NCI-H69 (cell line): Measurements from ENCODE around the gene CCDC47.

ENCODE experiments used
- DNase-seq: peaks from one replicate; lab custom pipeline; 2025; lab: John Stamatoyannopoulos, UW

CCDC47 gene

DNA sequence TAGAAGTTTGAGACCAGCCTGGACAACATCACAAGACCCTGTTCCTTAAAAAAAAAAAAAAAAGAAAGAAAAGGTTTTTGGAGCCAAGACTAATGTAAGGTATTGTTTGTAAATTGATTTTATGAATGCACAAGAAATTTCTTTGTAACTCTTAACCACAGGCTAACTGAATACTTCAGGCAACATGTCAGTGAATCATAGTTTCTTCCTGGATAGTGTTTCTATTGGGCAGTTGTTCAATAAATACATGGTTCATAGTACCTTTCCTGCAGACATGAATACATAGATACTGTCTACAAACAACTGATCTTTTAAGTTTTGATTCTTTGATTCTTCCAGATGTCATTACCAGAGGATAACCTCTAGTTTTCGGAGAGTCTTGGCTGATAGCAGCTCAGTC is 12.2 kb upstream of the CCDC47 start:
- DNase-seq: no peak

DNA sequence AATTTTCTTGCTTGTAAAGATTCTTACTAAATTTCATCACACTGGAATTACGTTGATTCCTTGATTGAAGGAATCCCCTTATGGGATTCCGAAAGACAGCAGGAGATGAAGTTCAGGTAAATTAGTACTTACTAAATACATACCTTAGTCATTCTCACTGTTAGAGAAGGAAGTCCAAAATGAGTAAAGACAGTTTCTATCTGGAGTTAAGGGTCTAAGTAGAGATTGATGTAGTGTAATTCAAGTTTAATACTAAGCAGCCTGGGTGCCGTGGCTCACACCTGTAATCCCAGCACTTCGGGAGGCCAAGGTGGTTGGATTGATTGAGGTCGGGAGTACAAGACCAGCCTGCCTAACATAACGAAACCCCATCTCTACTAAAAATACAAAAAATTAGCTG is 10.1 kb upstream of the CCDC47 start:
- DNase-seq: no peak

DNA sequence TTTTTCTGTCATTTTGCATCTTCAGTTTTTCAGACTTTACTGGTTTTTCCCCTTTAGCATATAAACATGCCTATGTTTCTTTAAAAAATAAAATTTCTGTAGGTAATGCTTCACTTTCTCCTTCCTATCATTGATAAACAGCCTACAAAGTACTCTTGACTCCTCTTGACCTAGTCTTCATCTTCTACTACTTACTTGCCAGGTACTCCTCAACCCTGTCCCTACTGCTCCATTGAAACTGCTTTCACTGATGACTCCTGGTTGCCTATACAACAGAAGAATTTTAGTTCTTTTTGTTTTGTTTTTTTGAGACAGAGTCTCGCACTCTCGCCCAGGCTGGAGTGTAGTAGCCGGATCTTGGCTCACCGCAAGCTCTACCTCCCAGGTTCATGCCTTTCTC is 7.5 kb upstream of the CCDC47 start:
- DNase-seq: no peak

DNA sequence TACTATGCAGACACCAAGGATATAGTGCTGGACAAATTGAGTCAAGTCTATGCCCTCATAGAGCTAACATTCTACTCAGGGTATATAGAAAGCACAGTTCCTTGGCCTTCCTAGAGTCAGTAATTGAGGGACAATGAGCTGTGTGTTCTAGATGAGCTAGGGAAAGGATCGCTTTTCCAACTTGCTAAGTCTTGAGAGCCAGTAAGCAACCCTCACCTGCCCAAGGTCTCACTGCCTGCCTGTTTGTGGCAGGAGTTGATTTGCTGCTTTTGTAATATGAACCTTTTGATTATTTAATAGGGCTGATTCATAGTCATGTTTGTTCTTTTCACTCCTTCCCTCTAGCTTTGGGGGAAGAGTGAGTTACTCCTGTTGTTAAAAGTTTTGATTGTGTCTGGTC is 7.1 kb upstream of the CCDC47 start:
- peak; percentile 30 for DNase-seq

DNA sequence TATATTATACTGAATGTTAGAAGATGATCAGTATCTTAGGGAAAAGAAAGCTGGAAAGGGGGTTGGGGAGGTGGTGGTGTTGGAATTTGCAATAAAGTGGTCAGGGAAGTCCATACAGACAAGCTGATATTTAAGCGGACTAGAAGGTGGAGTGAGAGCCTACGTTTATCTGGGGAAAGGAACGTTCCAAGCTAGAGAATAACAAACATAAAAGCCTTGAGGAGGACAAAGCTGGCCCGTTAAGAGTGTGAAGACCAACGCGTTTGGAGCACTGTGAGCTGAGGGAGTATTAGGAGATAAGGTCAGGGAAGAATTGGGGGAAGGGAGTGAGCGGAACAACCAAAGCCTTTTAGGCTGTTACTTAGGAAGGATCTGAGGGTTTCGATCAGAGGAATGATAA is 2.0 kb upstream of the CCDC47 start:
- DNase-seq: peak; percentile 18

DNA sequence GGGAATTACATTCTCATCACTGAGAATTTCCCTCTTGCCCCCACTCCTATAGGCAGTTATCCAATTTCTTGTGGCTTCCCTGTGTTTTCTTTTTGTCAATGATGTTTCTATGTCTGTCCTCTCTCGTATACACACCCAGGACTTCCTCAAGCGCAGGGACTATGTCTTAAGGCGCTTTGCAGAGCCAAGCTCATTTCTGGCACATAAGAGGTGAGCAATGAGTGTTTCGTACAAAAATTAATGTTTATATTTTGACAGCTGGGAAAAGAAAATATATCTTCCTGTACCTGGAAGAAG is 1.5 kb upstream of the CCDC47 start:
- peak; percentile 23 for DNase-seq

DNA sequence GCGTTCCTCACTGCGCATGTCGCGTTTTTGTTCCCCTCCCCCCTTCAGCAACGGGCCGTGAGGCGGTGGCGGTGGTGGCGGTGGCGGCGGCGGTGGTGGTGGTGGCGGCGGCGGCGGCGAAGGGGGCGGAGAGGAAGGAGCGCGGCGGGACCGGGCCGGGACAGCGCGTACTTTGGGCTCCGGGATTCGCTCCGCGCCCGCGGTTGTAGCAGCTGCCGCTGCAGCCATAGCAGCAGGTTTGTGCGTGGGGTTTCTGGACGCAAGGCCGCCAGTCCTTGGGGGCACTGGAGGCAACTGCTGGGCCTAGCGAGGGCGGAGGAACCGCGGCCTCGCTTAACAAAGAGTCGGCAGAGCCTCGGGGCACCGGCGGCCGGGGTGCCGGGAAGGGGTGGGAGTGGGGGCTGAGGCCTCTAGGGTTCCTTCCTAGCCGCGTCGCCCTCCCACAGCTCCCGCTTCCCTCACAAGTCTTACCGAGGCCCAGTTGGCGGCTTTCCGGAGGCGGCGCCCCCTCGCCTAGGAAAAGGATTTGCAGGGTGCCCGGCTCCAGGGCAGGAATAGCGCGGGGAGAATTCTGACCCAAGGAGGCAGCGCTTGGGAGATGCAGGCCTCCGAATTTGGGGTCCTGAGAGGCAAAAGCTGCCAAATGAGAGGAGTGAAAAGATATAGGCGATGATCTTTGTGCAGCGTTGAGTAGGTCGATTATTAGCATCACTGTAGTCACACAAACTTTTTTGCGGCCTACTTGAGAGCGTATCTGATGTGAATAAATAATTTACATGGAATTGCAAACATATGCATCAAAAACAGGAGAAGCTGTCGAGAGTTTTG is 958 bp upstream of the CCDC47 start, which contains the start of gene DDX42:
Gene DDX42 (plus strand): TSS at position 30 of the 828 bp plus-strand sequence. CDS start 12,880 bp downstream, outside the sequence.
- DNase-seq: peak; percentile 79

DNA sequence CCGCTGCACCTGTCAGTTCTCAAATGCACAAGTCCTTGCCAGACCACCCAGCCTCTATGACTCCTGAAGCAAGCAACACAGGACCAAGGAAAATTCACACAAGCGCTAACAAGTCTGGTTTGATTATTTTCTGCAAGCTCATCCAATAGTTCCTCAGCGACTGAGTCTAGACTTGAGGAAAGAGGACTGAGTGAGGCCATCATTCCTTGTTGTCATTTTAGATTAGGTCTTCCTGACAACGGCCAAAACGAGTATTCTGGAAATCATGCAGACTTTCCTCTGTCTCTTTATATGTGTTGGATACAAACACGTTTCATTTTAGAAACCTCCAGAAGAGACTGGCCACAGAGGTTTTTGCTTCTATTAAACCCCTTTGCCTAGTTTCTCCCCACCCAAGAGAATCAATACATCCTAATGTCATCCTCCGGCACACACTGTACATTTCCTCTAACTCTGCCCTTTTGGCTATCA is 561 bp downstream of the CCDC47 start:
- peak; percentile 48 for DNase-seq

DNA sequence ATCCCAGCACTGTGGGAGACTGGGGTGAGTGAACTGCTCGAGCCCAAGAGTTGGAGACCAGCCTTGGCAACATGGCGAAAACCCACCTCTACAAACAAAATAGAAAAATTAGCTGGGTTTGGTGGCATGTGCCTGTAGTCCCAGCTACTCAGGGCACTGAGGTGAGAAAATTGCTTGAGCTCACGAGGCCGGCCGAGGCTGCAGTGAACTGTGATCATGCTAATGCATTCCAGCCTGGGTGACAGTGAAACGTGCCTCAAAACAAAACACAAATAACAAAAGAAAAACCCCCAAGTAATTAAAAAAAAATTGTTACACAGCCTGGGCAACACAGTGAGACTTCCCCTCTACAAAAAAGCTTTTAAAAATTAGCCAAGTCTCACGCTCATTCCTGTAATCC is 5.0 kb downstream of the CCDC47 start:
- DNase-seq: no peak

DNA sequence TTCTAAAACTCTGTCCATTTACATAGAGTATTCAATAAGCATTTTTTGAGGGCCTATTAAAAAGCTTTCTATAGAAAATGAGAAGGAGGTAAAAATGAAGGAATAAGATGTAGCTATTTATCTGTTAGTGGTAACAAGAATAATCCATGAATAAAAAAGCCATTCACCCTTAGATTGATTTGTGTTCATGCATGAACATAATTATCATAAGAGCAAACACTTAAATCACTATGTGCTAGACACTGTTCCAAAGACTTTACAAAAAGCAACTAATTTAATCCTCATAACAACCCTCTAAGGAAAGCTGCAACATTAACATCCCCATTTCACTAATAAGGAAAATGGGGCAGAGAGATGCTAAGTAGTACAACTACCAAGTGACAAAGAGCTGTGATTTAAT is 6.6 kb downstream of the CCDC47 start:
- DNase-seq: peak; percentile 28

DNA sequence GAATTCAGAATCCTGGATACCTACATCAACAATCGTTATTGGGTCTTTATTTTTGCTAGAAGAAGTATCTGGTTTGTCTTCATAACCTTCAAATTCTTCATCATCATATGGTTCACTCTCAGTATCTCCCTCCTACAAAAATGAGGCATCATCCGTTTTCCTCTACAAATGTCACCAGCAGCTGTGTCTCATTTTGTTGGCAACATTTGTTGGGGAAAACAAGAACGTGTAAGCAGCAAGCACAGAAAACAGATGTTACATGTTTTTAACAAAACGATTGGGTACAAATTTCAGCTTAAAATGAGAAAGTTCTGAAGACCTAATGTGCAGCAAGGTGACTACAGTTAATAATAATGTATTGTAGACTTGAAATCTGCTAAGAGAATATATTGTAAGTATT is 8.7 kb downstream of the CCDC47 start:
- no peak for DNase-seq

DNA sequence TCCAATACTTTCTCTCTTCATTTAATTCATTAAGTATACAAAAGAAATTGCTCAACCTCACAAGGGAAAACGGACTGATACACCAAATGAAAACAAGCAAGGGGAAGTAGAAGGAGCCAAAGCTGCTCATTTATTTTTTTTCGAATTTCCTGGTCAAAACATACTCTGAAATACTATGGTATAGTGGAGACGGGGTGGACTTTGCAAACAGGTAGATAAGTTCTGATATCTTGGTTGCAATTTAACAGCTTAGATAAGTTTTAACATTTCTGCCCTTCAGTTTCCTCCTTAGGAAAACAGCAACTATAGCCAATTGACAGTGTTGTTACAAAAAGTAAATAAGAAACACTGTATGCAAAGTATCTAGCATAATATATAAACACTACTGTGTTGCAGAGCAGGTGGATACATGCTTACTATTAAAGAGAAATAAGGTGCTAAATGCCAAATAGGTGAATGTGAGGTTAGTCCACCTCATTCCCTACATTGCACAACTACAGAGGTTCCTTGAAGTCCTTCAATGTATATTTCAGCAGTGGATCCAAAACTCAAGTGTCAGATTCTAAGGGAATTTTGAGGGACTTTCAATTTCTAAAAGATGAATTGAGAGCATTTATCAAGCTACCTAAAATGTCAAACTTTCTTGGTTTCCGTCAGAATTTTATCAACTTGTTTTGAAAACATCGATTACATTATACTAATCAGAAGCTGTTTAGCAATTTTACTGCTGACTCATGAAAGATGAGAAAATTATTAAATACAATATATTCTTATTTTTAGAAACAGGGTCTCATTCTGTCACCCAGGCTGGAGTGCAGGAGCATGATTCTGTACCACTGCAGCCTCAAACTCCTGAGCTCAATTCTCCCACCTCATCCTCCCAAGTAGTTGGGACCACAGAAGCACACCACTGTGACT is 11.0 kb downstream of the CCDC47 start:
- DNase-seq: no peak

DNA sequence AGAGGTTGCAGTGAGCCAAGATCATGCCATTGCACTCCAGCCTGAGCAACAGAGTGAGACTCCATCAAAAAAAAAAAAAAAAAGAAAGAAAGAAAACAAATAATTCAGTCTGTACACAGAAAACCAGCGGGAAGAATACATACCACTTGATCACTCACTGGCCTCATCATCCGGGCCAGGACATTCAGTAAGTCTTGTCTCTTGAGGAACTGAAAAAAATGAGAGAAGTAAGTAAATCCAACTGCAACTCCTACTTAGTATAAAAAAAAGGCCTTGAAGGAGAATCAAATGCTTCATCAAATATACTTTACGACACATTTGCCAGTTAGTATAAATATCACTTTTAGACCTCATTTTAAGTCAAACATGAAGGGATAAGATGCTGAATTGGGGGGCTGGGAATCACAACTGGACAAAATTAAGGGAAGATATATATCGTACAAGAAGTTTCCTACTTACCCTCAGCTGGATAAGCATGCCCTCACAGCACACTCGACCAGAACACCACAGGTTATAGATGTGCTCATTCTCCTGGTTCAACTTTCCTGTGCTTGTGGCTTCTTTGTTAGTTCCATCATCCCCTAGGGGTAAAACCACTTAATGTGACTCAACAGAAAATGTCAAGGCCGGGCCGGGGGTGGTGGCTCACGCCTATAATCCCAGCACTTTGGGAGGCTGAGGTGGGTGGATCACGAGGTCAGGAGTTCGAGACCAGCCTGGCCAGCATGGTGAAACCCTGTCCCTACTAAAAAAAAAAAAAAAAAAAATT is 12.4 kb downstream of the CCDC47 start:
- no peak for DNase-seq

DNA sequence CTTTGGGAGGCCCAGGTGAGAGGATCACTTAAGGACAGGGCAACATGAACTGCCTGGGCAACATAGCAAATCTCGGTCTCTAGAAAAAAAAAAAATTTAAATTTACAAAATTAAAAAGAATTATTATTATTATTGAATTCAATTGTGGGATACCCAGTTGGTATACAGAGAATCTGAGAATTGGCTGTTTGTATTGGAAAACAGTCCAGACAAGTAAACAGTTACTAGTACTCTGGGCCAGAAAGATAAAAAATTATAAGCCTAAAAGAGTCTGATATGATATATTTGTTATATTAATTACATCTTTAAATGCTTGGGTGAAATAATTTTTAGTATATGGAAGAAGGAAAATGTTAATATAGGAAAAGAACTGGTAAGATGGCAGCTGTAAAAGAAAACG is 15.0 kb downstream of the CCDC47 start:
- DNase-seq: no peak

DNA sequence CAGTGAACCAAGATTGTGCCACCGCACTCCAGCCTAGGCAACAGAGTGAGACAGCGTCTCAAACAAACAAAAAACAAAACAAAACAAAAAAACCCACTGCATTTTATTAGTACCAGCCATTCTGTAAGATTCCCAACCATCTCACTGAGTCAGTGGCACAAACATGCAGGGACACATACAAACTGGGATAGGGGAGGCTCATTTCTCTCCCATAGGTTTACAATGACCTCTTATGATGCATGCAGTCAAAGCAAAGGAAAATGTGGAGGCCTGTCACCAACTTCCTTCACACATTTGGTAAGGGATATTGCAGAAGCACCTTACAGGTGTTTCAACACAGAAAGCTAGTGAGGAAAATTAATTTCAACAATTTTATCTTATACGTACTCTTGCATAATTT is 19.4 kb downstream of the CCDC47 start:
- no peak for DNase-seq

DNA sequence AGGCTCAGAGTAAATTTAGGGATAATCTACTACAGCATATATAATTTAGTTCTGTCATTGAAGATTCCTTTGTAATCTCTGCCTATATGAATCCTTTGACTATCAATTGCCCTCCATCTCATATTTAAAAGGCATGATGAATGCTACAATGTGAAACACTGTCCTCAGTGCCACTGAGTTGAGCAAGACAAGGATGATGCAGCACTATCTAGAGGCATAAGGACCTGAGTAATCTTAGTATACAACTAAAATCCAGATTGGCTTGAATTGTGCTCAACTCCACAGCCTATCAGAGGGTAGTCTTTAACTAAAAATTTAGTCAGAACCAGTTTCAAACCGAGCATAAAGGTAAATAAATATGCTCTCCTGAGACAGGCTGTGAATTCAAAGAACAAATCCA is 20.2 kb downstream of the CCDC47 start:
- no peak for DNase-seq

DNA sequence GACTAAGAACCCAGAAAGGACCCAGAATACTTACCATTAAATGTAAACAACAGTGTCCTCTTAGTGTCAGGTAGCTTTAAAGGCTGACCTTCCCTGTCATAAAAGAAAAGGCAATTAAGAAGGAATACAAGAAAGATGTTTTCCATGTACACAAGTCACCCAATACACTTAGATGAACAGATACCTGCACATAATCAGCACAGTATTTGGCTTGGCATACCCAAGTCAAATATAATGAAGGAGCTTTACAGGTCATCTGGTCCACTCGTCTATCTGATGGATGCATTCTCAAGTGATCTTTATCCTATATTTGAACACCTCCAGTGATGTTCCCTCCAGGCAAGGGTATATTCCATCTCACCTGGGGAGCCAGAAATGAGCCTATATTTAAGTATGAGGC is 20.7 kb downstream of the CCDC47 start:
- DNase-seq: no peak

DNA sequence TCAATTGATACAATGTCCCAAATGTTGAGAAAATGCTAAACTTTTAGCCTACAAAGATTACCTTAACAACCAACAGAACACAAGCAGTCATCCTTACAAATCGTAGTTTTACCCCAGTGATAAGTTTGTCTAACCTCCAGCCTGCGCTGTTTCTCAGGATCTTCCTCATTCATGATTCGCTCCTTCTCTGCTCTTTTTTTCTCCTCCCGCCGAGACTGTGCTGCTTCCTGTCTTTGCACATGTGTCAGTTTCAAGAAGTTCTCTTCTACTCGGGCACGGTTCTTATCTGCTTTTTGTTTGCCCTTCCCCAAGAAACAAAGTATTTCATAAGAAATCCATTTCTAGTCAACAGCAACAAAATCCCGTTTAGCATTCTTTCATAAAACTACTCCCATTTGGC is 21.6 kb downstream of the CCDC47 start:
- DNase-seq: no peak

DNA sequence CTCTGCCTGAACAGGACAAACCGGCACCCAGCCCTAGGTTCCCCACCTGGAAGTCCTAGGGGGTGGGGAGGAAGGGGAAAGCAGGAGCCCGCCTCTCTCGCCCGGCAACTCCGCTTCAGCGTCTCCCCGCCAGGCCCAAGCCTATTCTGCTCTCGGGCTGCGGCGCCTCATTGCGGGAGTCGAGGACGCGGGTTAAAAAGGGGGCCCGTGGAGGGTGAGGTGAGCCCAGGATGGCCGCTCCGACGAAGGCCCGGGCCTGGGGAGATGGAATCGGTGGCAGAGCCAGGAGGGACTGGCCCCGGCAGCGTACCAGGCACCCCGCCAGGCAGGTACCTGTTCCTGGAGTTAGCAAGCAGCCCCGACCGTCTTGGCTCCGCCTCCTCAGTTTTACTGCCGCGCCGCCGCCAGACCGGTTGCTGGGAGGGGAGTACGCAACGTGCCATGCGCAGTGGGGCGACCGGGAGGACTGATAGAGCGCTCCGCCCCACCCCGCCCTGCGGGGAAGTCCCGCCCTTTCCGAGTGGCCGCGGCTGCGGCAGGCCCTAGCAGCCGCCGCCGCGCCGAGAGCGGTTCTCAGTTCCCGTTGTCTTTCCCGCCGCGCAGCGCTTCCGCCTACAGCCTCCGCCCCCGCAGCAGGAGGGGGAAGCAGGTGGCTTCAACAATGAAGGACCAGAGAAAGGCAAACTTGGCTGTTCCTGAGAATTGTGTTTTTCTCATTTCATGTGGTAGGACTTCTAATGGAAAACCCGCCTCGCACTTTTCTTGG is 31.8 kb downstream of the CCDC47 start, which contains the start of gene STRADA:
Gene STRADA (minus strand): TSS at position 392 of the 766 bp plus-strand sequence. CDS start 13,430 bp downstream, outside the sequence.
- DNase-seq: peak; percentile 100

DNA sequence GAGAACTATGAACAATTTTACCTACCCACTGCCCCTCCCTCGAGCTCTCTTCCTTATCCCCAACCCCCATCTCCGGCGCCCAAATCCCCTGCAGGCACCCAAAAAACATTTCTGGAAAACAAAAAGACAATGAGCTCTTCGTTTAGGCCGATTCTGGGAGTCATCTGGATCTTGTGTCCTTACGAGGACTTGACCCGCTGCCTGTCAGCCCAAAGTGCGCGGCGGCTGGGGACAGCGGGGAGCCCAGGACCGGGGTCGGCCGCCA is 32.3 kb downstream of the CCDC47 start:
- no peak for DNase-seq

DNA sequence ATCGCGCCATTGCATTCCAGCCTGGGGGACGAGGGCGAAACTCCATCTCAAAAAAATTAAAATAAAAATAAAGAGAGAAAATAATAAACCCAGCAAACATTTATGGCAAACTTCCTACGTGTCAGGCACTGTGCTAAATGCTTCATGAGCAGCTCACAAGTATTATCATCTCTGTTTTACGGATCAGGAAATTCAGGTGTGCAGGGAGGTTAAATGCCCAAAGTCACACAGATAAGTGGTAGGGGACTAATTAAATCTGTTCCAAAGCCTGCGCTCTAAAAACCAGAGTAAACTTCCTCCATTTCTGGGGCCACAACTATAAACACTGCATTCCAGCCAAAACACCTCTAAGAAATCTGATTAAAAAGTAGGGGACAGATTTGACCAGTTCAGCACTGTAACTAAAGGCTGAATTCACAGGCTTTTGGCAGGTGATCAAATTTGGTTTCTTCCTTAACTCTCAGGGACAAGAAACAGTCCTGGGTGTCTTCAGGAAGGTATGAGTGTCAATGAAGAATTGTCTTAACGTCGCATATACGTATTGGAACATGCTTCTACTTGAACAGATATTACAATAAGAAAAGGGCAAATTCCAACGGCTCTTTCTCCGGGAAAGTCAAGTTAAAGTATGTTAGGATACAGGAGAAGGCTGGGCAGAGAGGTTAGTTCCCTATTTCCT is 32.8 kb downstream of the CCDC47 start:
- DNase-seq: peak; percentile 56
